Neural progenitor cell (in vitro differentiated cells): ENCODE results near the gene TRRAP.

Experiments used
- EZH2 ChIP-seq: fragments of 200-600 bp; sonication (generic); IDR thresholded peaks from 2 replicates; pipeline ENCODE4 v1.6.1; 2017; ENCODE audit warnings: antibody characterized with exemption, mild to moderate bottlenecking, moderate library complexity
- EZH2phosphoT487 ChIP-seq: fragments of 200-600 bp; sonication (generic); IDR thresholded peaks from 2 replicates; pipeline ENCODE4 v1.6.1; 2017; ENCODE audit warnings: antibody characterized with exemption
- TF ChIP-seq, protein P1 (sequence below): fragments of 200-600 bp; sonication (generic); IDR thresholded peaks from 2 replicates; pipeline ENCODE4 v1.5.1; 2017; ENCODE audit warnings: antibody characterized with exemption, mild to moderate bottlenecking

DNA sequence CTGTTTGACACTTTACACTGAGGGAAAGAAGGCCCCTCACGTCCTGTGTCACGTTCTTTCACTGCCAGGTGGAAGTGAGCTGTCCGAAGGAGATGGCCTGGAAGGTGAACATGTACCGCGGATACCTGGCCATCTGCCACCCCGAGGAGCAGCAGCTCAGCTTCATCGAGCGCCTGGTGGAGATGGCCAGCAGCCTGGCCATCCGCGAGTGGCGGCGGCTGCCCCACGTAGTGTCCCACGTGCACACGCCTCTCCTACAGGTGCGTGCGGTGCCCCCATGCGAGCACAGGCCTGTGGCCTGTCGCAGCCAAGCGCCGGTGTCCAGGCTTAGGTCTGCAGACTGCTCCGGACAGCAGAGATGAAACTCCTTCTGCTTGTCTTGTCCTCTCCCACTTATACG lies 103.4 kb downstream of the TRRAP start:
- TF ChIP-seq, protein P1, sequence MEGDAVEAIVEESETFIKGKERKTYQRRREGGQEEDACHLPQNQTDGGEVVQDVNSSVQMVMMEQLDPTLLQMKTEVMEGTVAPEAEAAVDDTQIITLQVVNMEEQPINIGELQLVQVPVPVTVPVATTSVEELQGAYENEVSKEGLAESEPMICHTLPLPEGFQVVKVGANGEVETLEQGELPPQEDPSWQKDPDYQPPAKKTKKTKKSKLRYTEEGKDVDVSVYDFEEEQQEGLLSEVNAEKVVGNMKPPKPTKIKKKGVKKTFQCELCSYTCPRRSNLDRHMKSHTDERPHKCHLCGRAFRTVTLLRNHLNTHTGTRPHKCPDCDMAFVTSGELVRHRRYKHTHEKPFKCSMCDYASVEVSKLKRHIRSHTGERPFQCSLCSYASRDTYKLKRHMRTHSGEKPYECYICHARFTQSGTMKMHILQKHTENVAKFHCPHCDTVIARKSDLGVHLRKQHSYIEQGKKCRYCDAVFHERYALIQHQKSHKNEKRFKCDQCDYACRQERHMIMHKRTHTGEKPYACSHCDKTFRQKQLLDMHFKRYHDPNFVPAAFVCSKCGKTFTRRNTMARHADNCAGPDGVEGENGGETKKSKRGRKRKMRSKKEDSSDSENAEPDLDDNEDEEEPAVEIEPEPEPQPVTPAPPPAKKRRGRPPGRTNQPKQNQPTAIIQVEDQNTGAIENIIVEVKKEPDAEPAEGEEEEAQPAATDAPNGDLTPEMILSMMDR: no peak
- no peak for TF ChIP-seq EZH2
- no peak for TF ChIP-seq EZH2phosphoT487
